Hippocampal formation (tissue), 2 donors: ENCODE results near the gene MPL.

Source experiments
- DNase-seq, 2 donors: peaks; one replicate each; lab custom pipeline; 2025; lab: John Stamatoyannopoulos, UW

Gene MPL

GRCh38 chr1:43337588-43337987, at the start of gene MPL:
Gene MPL, plus strand, starts transcription at chr1:43337818. Its CDS starts 31 bp downstream, at chr1:43337849.
- DNase-seq, result no peak

GRCh38 chr1:43288058-43288784, 49.4 kb upstream of the MPL start:
- peak in 1 of 2 donors; percentile 32 for DNase-seq

- DNase-seq, result no peak
Observed at GRCh38 chr1:43288785-43289706, 48.6 kb upstream of the MPL start.

- no peak for DNase-seq
Observed at GRCh38 chr1:43292216-43292615, 45.4 kb upstream of the MPL start.

GRCh38 chr1:43292679-43293078, 44.9 kb upstream of the MPL start:
- no peak for DNase-seq

GRCh38 chr1:43293176-43293575, 44.4 kb upstream of the MPL start:
- no peak for DNase-seq

- DNase-seq, result peak; percentile 46 to 94
Observed at GRCh38 chr1:43293896-43294760, 43.5 kb upstream of the MPL start.

- DNase-seq, result no peak
Observed at GRCh38 chr1:43294761-43295160, 42.9 kb upstream of the MPL start.

- DNase-seq, result no peak
Observed at GRCh38 chr1:43296207-43296606, 41.4 kb upstream of the MPL start.

GRCh38 chr1:43298055-43298454, 39.6 kb upstream of the MPL start:
- DNase-seq, result no peak

- no peak for DNase-seq
Observed at GRCh38 chr1:43299101-43299500, 38.5 kb upstream of the MPL start.

GRCh38 chr1:43300378-43301094, 37.1 kb upstream of the MPL start, which contains the start of gene TIE1:
Gene TIE1, plus strand, starts transcription at chr1:43300982. Its CDS starts 90 bp downstream, at chr1:43301072.
- no peak for DNase-seq

- no peak for DNase-seq
Observed at GRCh38 chr1:43302201-43302600, 35.4 kb upstream of the MPL start.

GRCh38 chr1:43302721-43303470, 34.7 kb upstream of the MPL start:
- DNase-seq, result no peak

- no peak for DNase-seq
Observed at GRCh38 chr1:43303471-43304313, 33.9 kb upstream of the MPL start.

GRCh38 chr1:43304314-43304681, 33.3 kb upstream of the MPL start:
- no peak for DNase-seq

- DNase-seq, result no peak
Observed at GRCh38 chr1:43304771-43305300, 32.8 kb upstream of the MPL start.

- DNase-seq, result no peak
Observed at GRCh38 chr1:43305461-43305860, 32.2 kb upstream of the MPL start.

- no peak for DNase-seq
Observed at GRCh38 chr1:43305926-43306687, 31.5 kb upstream of the MPL start.
